ENCODE results near the gene APOB. TPM values are rescaled to one million over a fixed set of nuclear protein-coding genes. Genes with fewer than 3 reads are reported as not detected.

APOB gene
- polyA plus RNA-seq, 3 donors, result 0.90 to 2.2 (median 1.5) TPM

GRCh38 chr2:20955277-20956026 is 88.4 kb downstream of the APOB start:
- DNase-seq (ENCODE audit: low read depth in 3 of 3, low spot score in 2 of 3), result no peak

- DNase-seq (ENCODE audit: low read depth in 3 of 3, low spot score in 2 of 3), result no peak
These were observed 90.6 kb downstream of the APOB start for GRCh38 chr2:20953146-20953824.

Other genes starting within 250 kb of the APOB start
- 10 to 100 TPM; 38.7 to 42.2 (median 39.1) TPM for gene LDAH, start 221.0 kb downstream of the APOB start, polyA plus RNA-seq (ENCODE audit: insufficient read length in 3 of 3)
- gene TDRD15, start 79.9 kb upstream of the APOB start, polyA plus RNA-seq (ENCODE audit: insufficient read length in 3 of 3), result under 1 TPM in 2 of 3 donors, not detected in 1; 0.06 TPM

All from right renal cortex interstitium (tissue), 3 donors.